Endothelial cell of umbilical vein (primary cell): ENCODE measurements around the gene PLEKHM2. TPM values are rescaled to one million over a fixed set of nuclear protein-coding genes. Genes with fewer than 3 reads are reported as not detected.
A peak's percentile ranks its signal among the peaks of the same experiment; 100 is the strongest.

Experiments used
- BruUV-seq: library from RNA; stranded (reverse); fragments of 400-500 nt; replicated peaks from 2 replicates; lab custom pipeline; 2021; lab: Mats Ljungman, UMichigan
- CTCF ChIA-PET: fragments of 300-600, 350-600 bp; sonication (Branson Sonifier 250); formaldehyde crosslinking; loops from one replicate; lab custom pipeline; 2021; ENCODE audit warnings: antibody characterized with exemption, inconsistent platforms; lab: Charles Lee
- POLR2A ChIA-PET: fragments of 300-600, 350-600 bp; sonication (Branson Sonifier 250); formaldehyde crosslinking; loops from one replicate; lab custom pipeline; 2021; ENCODE audit warnings: antibody characterized with exemption, inconsistent platforms; lab: Charles Lee
- DNase-seq: peaks from one replicate; pipeline ENCODE4 v3.0.0-alpha.2; 2011; ENCODE audit warnings: low read depth, low spot score
- FAIRE-seq: peaks from 2 replicates; lab custom pipeline; 2011; peaks lifted over from hg19 to GRCh38; lab: Jason Lieb, UNC
- H2AFZ ChIP-seq: 2 replicates; pipeline ENCODE4 v1.6.0; 2012; ENCODE audit warnings: low read depth, low read length, control low read depth, inconsistent platforms
- H3K27ac ChIP-seq: 2 replicates; pipeline ENCODE4 v1.5.1; 2011; ENCODE audit warnings: low read depth, mild to moderate bottlenecking, control low read depth, low read length, moderate library complexity; ENCODE audit not compliant: insufficient read depth
- H3K27me3 ChIP-seq, 2 experiments: 2 replicates each; pipeline versions ENCODE4 v1.6.0 to v1.6.1; 2011; ENCODE audit warnings: low read length in 2 of 2, mixed read lengths in 1 of 2; ENCODE audit not compliant: control insufficient read depth in 2 of 2, insufficient read depth in 2 of 2
- H3K36me3 ChIP-seq, 2 experiments: 2 replicates in 1 of 2; 3 replicates in 1 of 2; pipeline ENCODE4 v1.5.1; 2011; ENCODE audit warnings: low read length in 2 of 2, mild to moderate bottlenecking in 1 of 2, moderate library complexity in 1 of 2; ENCODE audit not compliant: control insufficient read depth in 2 of 2, insufficient read depth in 2 of 2; ENCODE audit errors: extremely low read depth in 1 of 2
- H3K4me1 ChIP-seq: 3 replicates; pipeline ENCODE4 v1.5.1; 2011; ENCODE audit warnings: mild to moderate bottlenecking, low read length; ENCODE audit not compliant: control insufficient read depth, insufficient read depth; ENCODE audit errors: extremely low read depth
- H3K4me2 ChIP-seq: 2 replicates; pipeline ENCODE4 v1.6.1; 2011; ENCODE audit warnings: low read length, control low read depth, mixed read lengths; ENCODE audit not compliant: insufficient read depth
- H3K4me3 ChIP-seq, 3 experiments: fragments of 200-600 bp in 1 of 3; sonication (generic), shearing (Covaris generic) in 1 of 3; replicated peaks in 1 of 3; 2 replicates each; pipeline ENCODE4 v1.5.1; 2011 to 2016; ENCODE audit warnings: control low read depth in 3 of 3, low read length in 3 of 3, mild to moderate bottlenecking in 2 of 3, inconsistent platforms in 1 of 3, low read depth in 1 of 3, moderate library complexity in 1 of 3; ENCODE audit not compliant: insufficient read depth in 1 of 3
- H3K79me2 ChIP-seq: 2 replicates; pipeline ENCODE4 v1.6.0; 2012; ENCODE audit warnings: low read length, inconsistent platforms; ENCODE audit not compliant: control insufficient read depth, insufficient read depth
- H3K9ac ChIP-seq: replicated peaks from 2 replicates; pipeline ENCODE3; 2011; ENCODE audit warnings: low read length, control low read depth; ENCODE audit not compliant: insufficient read depth; ENCODE audit errors: extremely low read depth
- H3K9me1 ChIP-seq: replicated peaks from 3 replicates; pipeline ENCODE4 v1.6.0; 2011; ENCODE audit warnings: mild to moderate bottlenecking, low read length; ENCODE audit not compliant: control insufficient read depth, insufficient read depth; ENCODE audit errors: extremely low read depth
- H3K9me3 ChIP-seq: replicated peaks from 2 replicates; pipeline ENCODE4 v1.5.1; 2012; ENCODE audit warnings: low read length, inconsistent platforms; ENCODE audit not compliant: control insufficient read depth, insufficient read depth
- H4K20me1 ChIP-seq: replicated peaks from 2 replicates; pipeline ENCODE3; 2011; ENCODE audit warnings: mild to moderate bottlenecking, low read length; ENCODE audit not compliant: control insufficient read depth, insufficient read depth; ENCODE audit errors: extremely low read depth
- MAX ChIP-seq: IDR thresholded peaks from 2 replicates; pipeline ENCODE4 v1.6.1; 2011; ENCODE audit not compliant: insufficient read depth, insufficient read length
- POLR2A ChIP-seq: IDR thresholded peaks from 2 replicates; pipeline ENCODE4 v1.6.1; 2012; ENCODE audit warnings: low read depth, mild to moderate bottlenecking, control low read depth, low read length
- dilution Hi-C: fragments of 300-500 bp; cut with MboI; formaldehyde crosslinking; loops from one replicate; pipeline ENCODE4 v1.15.0; 2019; ENCODE audit warnings: low sequenced_read_pairs; ENCODE audit not compliant: extremely low pct_ligation_motif_present
- intact Hi-C: fragments of 100-400 bp; cut with micrococcal nuclease; formaldehyde crosslinking; loops from one replicate; pipeline ENCODE4 v1.10.0; 2022
- polyA plus RNA-seq, 4 experiments: library from polyadenylated mRNA; depleted of rRNA in 3 of 4; stranded (reverse) in 3 of 4; unstranded in 1 of 4; fragments of >200 nt; gene quantifications; 2 replicates each; pipeline versions ENCODE4 v1.2.1 to v1.2.3, GENCODE V29; 2011 to 2012; ENCODE audit warnings: missing spikeins in 1 of 4
- small RNA-seq: library from RNA; depleted of rRNA; stranded (forward); fragments of <200 nt; gene quantifications from one replicate; pipeline ENCODE3, GENCODE V24; 2012; ENCODE audit warnings: low replicate concordance, low read depth; ENCODE audit not compliant: insufficient read depth, insufficient read length
- total RNA-seq: library from RNA; stranded (reverse); gene quantifications from 2 replicates; pipeline ENCODE4 v1.2.3, GENCODE V29; 2021

The PLEKHM2 gene
- total and polyA plus RNA-seq, 2 donors (not counting 3 experiments of a cell fraction or from before 2014, with no cell fraction given) = 60.6 to 67.5 TPM

- no peak for TF ChIP-seq MAX
- TF ChIP-seq POLR2A = peak; percentile 8
- no peaks in the 10 kb centered on the region for H3K9me1 ChIP-seq
- FAIRE-seq (peak; percentile 47), DNase-seq (no peak)
- no peak overlapping the region for H2AFZ ChIP-seq
- H3K9me3 ChIP-seq = no peaks in the 10 kb centered on the region
- no peak overlapping the region for H3K4me3 ChIP-seq
- peaks cover 3% of the 10 kb centered on the region for H4K20me1 ChIP-seq
- ChIA-PET CTCF (no interaction called here), POLR2A (interaction anchor here (0.6 kb wide), 1 partner anchor 16 kb away, joined by 3 read pairs; no protein-coding TSS in a partner anchor)
- H3K27ac ChIP-seq = no peak overlapping the region
- peaks cover 15% of the 10 kb centered on the region for H3K79me2 ChIP-seq
- H3K9ac ChIP-seq = no peak overlapping the region
- H3K36me3 ChIP-seq = peaks cover 34 to 61% of the 10 kb centered on the region in 2 experiments
- no peaks in the 10 kb centered on the region for H3K27me3 ChIP-seq
- no peak overlapping the region for H3K4me2 ChIP-seq
- dilution Hi-C loops (no loop called here), intact Hi-C loops (no loop called here)
- no peaks in the 10 kb centered on the region for H3K4me1 ChIP-seq
- BruUV-seq = no TSS peak
These were observed 94.0 kb downstream of the PLEKHM2 start for GRCh38 chr1:15777909-15778707.

Small RNA genes within 50 kb of the gene (small RNA-seq; reads per million reads assigned to genes)
- gene AL121992.2 = not detected

Other genes starting within 250 kb of the PLEKHM2 start
- not detected in 2 replicates for gene CTRC, start 245.9 kb upstream of the PLEKHM2 start, total RNA-seq
- 0.29 and 0.48 TPM in 2 replicates for gene CTRC, start 245.9 kb upstream of the PLEKHM2 start, polyA plus RNA-seq
- gene CELA2A, start 227.6 kb upstream of the PLEKHM2 start, total RNA-seq = not detected in 2 replicates
- not detected in 2 replicates for gene CELA2A, start 227.6 kb upstream of the PLEKHM2 start, polyA plus RNA-seq
- not detected in 2 replicates for gene CELA2B, start 208.2 kb upstream of the PLEKHM2 start, total RNA-seq
- gene CELA2B, start 208.2 kb upstream of the PLEKHM2 start, polyA plus RNA-seq = not detected in 2 replicates
- 9.0 and 10.5 TPM in 2 replicates for gene CASP9, start 160.1 kb upstream of the PLEKHM2 start, total RNA-seq
- gene CASP9, start 160.1 kb upstream of the PLEKHM2 start, polyA plus RNA-seq = 12.8 and 14.1 TPM in 2 replicates
- 21.4 and 23.3 TPM in 2 replicates for gene DNAJC16, start 157.5 kb upstream of the PLEKHM2 start, total RNA-seq
- gene DNAJC16, start 157.5 kb upstream of the PLEKHM2 start, polyA plus RNA-seq = 7.6 and 8.0 TPM in 2 replicates
- 1.1 and 1.9 TPM in 2 replicates for gene AGMAT, start 99.3 kb upstream of the PLEKHM2 start, total RNA-seq
- 0.22 and 0.39 TPM in 2 replicates for gene AGMAT, start 99.3 kb upstream of the PLEKHM2 start, polyA plus RNA-seq
- gene DDI2, start 66.9 kb upstream of the PLEKHM2 start, total RNA-seq = 35.2 and 35.9 TPM in 2 replicates
- 4.6 and 5.4 TPM in 2 replicates for gene DDI2, start 66.9 kb upstream of the PLEKHM2 start, polyA plus RNA-seq
- 0.76 and 1.1 TPM in 2 replicates for gene SLC25A34, start 51.9 kb downstream of the PLEKHM2 start, total RNA-seq
- gene SLC25A34, start 51.9 kb downstream of the PLEKHM2 start, polyA plus RNA-seq = 0.90 and 1.4 TPM in 2 replicates
- not detected in 2 replicates for gene TMEM82, start 58.2 kb downstream of the PLEKHM2 start, total RNA-seq
- gene TMEM82, start 58.2 kb downstream of the PLEKHM2 start, polyA plus RNA-seq = not detected in 2 replicates
- gene FBLIM1, start 74.5 kb downstream of the PLEKHM2 start, total RNA-seq = 363 and 394 TPM in 2 replicates
- gene FBLIM1, start 74.5 kb downstream of the PLEKHM2 start, polyA plus RNA-seq = 414 and 436 TPM in 2 replicates
- 1.4 and 1.8 TPM in 2 replicates for gene UQCRHL, start 123.3 kb downstream of the PLEKHM2 start, total RNA-seq
- gene UQCRHL, start 123.3 kb downstream of the PLEKHM2 start, polyA plus RNA-seq = 0.64 and 0.92 TPM in 2 replicates
- 40.3 and 44.4 TPM in 2 replicates for gene SPEN, start 163.4 kb downstream of the PLEKHM2 start, total RNA-seq
- 9.3 and 10.2 TPM in 2 replicates for gene SPEN, start 163.4 kb downstream of the PLEKHM2 start, polyA plus RNA-seq